Stimulated activated CD4-positive, alpha-beta T cell treated with anti-CD3 and anti-CD28 coated beads, Interleukin-4, amount 100 ng/mL, for 1 hour (primary cell): Measurements from ENCODE around the gene TDRKH.
"Not testable (repeated sequence)": the region's sequence is repeated elsewhere in the genome, so short reads cannot be mapped to it uniquely, and the experiment has no call there.

Experiments used
- DNase-seq: peaks from one replicate; pipeline ENCODE4 v3.0.0-alpha.2; 2020

The TDRKH gene

DNA sequence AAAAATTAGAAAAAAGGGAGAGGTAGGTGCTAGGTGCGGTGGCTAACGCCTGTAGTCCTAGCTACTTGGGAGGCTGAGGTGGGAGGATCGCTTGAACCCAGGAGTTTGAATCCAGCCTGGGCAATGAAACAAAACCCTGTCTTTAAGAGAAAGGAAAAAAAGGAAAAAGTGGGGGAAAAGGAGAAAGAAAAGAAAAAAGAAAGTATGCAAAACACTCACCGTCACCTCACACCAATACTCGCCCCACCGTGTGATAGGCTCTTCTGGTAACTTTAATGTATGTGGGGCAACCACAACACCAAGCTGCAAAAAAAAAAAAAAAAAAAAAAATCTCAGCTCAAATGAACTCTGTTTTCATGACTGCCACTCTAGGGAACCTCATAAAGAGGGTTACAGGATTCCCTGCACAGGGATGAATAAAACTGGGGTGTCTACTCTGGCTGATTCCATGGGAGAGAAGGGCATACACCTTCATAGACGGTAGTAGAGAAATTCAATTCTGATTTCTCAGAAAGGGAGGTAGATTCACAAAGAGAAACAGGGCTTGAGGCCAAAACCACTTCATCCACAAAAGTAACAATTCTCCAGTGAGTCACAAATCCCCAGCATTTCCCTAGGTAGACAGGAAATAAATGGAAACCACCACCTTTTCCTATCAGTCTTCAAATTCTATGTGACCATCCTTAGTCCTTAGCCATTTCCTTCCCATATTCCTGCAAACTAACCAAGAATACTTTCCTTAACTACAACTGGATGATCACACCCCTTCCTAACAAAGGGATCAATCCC lies 29.5 kb downstream of the TDRKH start:
- DNase-seq, result no peak

DNA sequence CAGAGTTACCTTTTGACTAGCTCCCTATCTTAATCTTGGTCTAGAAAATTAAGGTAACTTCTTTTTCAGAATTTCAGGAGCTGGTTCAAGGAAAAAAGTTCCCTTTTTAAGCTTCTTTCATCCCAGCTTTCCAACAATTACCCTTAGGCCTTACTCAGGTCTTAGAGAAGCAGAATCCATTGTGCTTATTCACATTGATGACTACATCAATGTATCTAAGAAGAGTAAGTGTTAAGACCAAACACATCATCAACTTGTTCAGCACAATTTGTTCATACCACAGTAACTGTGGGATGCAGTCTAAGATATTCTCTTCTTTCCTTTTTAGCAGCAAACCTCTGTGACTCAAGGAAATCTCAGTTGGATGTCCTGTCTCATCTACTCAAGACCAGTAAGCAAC lies 31.1 kb downstream of the TDRKH start:
- no peak for DNase-seq

DNA sequence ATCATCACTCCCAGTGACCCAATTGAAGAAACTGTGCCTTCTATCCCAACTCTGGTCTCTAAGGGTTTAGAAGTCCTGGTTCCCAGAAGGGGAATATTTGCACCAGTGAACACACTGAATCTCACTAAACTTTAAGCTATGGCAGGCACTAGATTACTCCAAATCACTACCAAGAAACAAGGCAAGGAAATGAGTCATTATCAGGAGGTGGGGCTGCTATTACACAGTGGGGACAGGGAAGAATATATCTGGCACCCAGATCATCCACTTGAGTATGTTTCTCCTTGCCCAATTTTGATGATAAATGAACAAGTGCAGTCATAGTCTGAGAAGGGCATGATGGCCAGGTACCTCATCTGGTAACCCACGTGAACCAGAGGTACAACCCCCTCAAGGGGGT lies 34.0 kb downstream of the TDRKH start:
- no peak for DNase-seq

DNA sequence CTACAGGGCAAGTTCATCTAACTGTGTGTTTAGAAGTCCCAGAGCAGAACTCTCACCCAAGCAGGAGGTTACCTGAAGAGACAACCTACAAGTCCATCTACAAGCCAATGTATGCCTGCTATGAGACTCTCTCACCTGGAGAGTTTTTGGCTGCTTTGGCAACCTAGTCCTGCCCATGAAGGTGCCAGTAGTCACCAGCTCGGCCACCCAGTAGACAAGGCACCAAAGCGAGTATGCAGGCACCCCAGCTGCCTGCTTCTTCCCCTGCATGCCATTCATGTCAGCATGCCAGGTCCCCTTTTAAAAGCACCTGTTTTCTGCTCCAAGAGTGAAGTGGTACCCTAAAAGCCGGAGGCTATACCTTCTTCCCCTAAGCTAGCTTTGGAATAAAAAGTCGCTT lies 48.8 kb downstream of the TDRKH start:
- no peak for DNase-seq

DNA sequence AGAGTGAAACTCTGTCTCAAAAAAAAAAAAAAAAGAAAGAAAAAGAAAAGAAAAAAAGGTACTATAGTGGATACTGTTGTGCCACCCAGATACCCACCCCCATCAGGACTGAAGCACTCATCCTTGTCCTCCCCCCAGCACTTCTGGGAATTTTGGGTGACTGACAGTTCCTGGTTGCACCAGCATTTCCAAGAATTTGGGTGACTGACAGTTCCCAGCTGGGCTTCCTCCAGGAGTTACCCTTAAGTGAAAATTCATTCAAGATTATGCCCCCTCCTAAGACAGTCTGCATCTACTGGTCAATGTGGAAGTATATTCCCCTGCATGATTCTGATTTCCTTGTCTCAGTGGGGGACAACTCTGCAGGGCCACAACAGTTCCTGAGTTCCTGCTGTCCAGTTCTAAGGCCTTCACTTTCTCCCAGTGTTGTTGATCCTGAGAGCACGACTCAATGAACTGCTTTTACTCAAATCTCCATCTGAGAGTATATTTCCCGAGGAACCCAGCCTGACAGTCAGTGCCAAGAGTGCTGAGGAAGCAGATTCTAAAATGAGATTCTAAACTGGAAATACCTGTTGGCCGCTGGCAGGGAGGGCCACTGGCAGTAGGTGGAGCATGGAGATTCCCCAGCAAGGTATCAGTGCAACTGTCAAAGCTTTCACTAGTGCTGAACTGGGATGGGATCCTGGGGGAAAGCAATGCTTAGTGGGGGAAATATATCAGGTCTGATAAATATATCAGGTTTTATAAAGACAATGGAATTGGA lies 50.5 kb downstream of the TDRKH start:
- DNase-seq, result no peak

DNA sequence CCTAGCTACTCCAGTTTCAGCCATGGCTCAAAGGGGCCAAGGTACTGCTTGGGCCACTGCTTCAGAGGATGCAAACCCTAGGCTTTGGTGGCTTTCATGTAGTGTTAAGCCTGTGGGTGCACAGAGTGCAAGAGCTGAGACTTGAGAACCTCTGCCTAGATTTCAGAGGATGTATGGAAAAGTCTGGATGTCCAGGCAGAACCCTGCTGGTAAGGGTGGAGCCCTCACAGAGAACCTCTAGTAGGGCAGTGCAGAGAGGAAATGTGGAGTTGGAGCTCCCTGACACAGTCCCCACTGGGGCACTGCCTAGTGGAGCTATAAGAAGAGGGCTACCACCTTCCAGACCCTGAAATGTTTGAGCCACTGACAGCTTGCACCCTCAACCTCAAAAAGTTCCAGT lies 52.8 kb downstream of the TDRKH start:
- no peak for DNase-seq

DNA sequence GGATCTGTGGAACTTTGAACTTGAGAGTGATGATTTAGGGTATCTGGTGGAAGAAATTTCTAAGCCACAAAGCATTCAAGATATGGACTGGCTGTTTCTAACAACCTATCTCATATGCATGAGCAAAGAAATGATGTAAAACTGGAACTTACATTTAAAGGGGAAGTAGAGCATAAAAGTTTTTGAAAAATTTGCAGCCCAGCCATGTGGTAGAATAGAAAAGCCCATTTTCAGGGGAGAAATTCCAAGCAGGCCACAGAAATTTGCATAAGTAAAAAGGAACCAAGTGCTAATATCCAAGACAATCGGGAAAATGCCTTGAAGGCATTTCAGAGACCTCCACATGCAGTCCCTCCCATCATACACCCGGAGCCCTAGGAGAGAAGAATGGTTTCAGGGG lies 53.3 kb downstream of the TDRKH start:
- no peak for DNase-seq

DNA sequence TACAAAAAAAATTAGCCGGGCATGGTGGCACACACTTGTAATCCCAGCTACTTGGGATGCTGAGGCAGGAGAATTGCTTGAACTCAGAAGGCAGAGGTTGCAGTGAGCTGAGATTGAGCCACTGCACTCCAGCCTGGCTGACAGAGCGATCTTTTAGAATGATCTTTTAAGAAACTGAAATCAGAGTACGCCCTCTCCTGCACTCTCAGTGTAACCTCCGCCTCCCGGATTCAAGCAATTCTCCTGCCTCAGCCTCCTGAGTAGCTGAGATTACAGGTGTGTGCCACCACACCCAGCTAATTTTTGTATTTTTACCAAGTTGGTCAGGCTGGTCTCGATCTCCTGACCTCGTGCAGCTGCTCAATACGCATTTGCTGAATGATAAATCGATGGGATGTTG lies 56.3 kb downstream of the TDRKH start:
- DNase-seq, result not testable (repeated sequence)

DNA sequence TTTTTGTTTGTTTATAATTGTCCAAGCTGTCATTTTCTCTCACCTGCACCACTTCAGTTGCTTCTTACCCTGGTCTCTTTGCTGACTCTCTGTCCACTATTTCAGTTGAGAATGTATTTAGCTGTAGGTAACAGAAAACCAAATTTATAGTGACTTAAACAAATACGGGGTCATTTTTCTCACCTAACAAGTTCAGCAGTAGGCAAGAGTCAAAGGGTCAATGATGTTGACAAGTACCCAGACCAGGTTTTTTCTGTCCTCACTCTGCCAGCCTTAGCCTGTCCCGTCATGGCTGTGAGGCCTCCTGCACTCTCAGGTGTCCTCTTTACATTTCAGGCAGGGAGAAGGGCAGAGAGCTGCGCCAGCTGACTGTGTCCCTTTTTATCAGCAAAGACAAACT lies 57.2 kb downstream of the TDRKH start:
- DNase-seq, result no peak

DNA sequence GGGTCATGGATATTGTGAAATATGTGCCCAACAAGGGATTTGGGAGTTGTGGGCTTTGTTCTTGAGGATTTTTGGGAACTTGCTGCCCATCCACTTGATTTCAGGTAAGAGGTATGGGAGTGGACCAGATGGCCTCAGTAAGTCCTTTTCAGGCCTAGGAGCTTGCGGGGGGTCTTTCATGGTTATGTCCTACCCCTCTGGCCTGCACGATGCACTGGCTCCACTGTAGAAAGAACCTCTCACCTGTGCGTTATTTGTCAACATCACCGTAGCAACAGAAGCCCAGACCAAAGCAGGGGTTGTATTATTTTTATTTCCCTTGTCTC lies 60.4 kb downstream of the TDRKH start:
- no peak for DNase-seq

DNA sequence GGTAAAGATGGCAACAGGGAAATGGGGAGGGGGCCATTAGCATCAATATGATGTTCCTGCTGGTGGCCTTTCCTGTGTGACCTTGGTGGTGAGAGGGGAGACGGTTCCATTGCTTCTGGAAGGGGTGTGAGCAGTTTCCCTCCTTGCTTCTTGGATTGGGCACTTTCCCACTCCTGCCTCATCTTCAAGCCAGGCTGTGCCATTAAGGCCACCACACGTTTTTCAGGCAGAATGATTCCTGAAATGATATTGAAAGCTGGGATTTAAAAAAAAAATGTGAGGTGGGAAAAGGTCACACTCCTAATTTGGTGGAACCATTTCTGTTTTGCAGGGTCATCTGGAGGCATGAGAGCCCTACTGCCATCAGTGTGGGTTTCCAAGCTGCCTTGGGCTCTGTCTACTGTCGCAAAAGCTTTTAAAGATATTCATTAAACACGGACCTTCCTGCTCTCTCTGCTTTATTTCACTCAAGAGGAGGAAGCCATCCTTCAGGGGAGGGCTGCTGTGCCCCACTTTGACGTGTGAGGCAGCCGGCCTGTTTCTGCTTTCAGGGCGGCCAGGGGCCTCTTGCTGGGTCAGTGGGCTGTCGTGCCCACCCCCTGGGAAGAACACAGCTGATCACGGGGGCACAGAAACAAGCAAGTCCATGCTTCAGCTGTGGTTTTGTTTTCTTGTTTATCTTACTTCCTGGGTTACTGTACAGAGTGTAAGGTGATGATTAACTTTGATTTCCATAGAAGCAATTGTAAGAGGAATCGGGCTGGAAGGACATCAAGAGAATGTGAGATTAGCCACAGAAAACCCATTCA lies 60.9 kb downstream of the TDRKH start:
- no peak for DNase-seq

DNA sequence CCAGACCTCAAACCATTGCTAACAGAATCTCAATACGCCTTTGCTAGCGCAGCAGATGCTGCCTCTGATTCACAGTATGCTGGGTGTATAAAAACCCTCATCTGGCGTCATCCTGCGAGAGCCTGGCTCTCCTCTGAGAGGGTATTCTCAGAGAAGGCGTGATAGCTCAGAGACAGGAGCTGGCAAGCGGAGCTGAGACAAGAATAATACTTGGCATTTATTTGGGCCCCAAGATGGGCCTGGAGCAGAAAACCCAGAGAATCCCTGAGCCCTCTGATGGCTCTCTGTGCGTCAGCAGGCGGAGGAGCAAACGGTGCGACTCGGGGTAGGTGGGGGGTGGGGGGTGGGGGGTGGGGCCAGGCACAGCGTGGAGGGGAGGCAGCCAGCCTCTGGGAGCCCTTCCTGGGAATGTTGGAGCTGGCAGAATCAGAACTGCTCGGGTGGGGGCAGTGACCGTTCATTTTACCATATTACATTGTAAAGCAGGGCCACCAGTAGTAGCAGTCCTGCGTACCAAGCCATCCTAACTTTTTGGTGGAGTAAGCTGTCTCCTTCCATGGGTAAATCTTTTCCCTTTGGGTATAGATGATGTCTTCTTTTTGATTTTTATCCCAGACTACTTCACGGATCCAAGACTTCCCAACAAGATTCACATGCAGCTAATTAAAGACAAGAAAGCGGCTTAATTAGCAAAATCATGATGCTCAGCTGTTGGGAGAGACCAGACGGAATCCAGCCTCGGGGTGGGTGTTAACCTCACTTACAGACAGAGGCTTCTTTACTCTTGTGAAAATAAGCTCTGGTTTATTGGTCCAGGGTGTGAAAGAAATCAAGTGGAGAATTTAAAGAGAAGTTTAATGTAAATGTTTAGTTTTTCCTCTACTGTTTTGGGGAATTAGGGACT lies 61.9 kb downstream of the TDRKH start:
- DNase-seq, result no peak

DNA sequence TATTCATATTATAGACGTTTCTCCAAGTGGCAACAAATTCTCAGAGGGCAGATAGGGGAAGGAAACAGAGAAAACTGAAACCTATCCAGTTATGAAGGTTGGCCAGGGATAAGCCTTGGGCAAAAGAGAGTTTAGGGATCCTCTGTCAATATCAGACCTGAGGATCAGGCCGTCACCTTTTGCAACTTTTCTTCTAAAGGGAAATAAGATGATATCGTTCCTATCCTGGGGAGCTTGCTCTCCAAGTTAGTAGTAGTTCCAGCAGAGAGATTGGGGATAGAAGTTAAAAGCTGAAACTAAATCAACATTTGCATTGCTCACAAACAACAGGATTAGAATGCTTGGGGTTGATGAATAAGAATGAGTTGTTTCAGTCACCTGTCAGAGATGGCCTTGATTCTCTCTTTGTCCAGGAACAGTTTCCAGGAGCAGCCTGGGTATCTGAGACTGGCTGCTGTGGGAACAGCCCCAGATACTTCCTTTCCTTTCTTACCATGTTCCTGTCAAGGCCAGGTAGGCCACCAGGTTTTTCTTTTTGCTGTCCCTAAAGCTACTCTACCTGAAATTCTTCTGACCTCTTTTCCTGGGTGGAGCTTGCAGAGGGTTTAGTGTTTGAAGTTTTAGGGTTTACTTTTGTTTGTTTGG lies 66.5 kb downstream of the TDRKH start:
- no peak for DNase-seq
